Fibroblast of gingiva (primary cell): ENCODE measurements around the gene MRPL34.
"Not testable (repeated sequence)": the region's sequence is repeated elsewhere in the genome, so short reads cannot be mapped to it uniquely, and the experiment has no call there.

Experiments
- DNase-seq: peaks from one replicate; pipeline ENCODE4 v3.0.0-alpha.2; 2011; ENCODE audit warnings: low read depth

The MRPL34 gene

GRCh38 chr19:17285415-17286135, 20.1 kb upstream of the MRPL34 start:
- DNase-seq: no peak

- no peak for DNase-seq
Measured at GRCh38 chr19:17286263-17286662, 19.4 kb upstream of the MRPL34 start.

GRCh38 chr19:17286752-17287151, 18.9 kb upstream of the MRPL34 start:
- DNase-seq: no peak

GRCh38 chr19:17289489-17289888, 16.2 kb upstream of the MRPL34 start:
- peak; percentile 86 for DNase-seq

GRCh38 chr19:17292301-17293074, 13.2 kb upstream of the MRPL34 start:
- DNase-seq: peak; percentile 93

- DNase-seq: no peak
Measured at GRCh38 chr19:17293605-17294004, 12.1 kb upstream of the MRPL34 start.

GRCh38 chr19:17294051-17294891, 11.4 kb upstream of the MRPL34 start:
- DNase-seq: no peak

GRCh38 chr19:17295551-17295950, 10.1 kb upstream of the MRPL34 start:
- DNase-seq: not testable (repeated sequence)

GRCh38 chr19:17296273-17296672, 9.4 kb upstream of the MRPL34 start:
- DNase-seq: peak; percentile 27

- DNase-seq: no peak
Measured at GRCh38 chr19:17296976-17297375, 8.7 kb upstream of the MRPL34 start.

- no peak for DNase-seq
Measured at GRCh38 chr19:17300992-17301619, 4.6 kb upstream of the MRPL34 start.

- no peak for DNase-seq
Measured at GRCh38 chr19:17302391-17303166, 3.1 kb upstream of the MRPL34 start.

- DNase-seq: peak; percentile 94
Measured at GRCh38 chr19:17303167-17303939, 2.3 kb upstream of the MRPL34 start, which contains the start of gene ABHD8. ABHD8 (minus strand) TSS chr19:17303425; CDS start chr19:17301616, 1,809 bp downstream.

GRCh38 chr19:17303940-17304267, 1.8 kb upstream of the MRPL34 start:
- DNase-seq: peak; percentile 86

- peak; percentile 49 for DNase-seq
Measured at GRCh38 chr19:17304386-17305215, 1.1 kb upstream of the MRPL34 start.

GRCh38 chr19:17305216-17305516, 506 bp upstream of the MRPL34 start:
- no peak for DNase-seq

- no peak for DNase-seq
Measured at GRCh38 chr19:17306285-17306714, 628 bp downstream of the MRPL34 start.

GRCh38 chr19:17307876-17308377, 2.3 kb downstream of the MRPL34 start:
- no peak for DNase-seq

- peak; percentile 100 for DNase-seq
Measured at GRCh38 chr19:17309198-17309964, 3.7 kb downstream of the MRPL34 start, which contains the start of gene DDA1. DDA1 (plus strand) TSS chr19:17309563; CDS start chr19:17309655, 92 bp downstream.
